HL-60 (cell line): ENCODE data around the gene ZNF655.
A peak's percentile ranks its signal among the peaks of the same experiment; 100 is the strongest.
"Not testable (repeated sequence)": the region's sequence is repeated elsewhere in the genome, so short reads cannot be mapped to it uniquely, and the experiment has no call there.

ENCODE experiments used
- DNase-seq, 2 experiments: peaks; one replicate each; pipeline ENCODE4 v3.0.0-alpha.2; 2010 to 2020; ENCODE audit warnings: low read depth in 1 of 2, low spot score in 1 of 2
- H3K27ac ChIP-seq: fragments of 250-450 bp; sonication (Bioruptor Pico); replicated peaks from 2 replicates; pipeline ENCODE4 v1.5.1; 2020; ENCODE audit warnings: mild to moderate bottlenecking, moderate library complexity
- H3K27me3 ChIP-seq: fragments of 250-450 bp; sonication (Bioruptor Pico); 2 replicates; pipeline ENCODE4 v1.5.1; 2021; ENCODE audit warnings: mild to moderate bottlenecking, moderate library complexity; ENCODE audit not compliant: insufficient read depth, poor library complexity, severe bottlenecking
- H3K4me3 ChIP-seq: replicated peaks from 2 replicates; pipeline ENCODE4 v1.5.1; 2011; ENCODE audit warnings: mild to moderate bottlenecking, control low read depth, low read length; ENCODE audit not compliant: insufficient read depth
- CTCF ChIP-seq: IDR thresholded peaks from one replicate; pipeline ENCODE4 v1.5.1; 2011; ENCODE audit warnings: low read length, control low read depth, inconsistent platforms; ENCODE audit not compliant: insufficient read depth
- GABPA ChIP-seq: IDR thresholded peaks from 2 replicates; pipeline ENCODE4 v1.6.1; 2012; ENCODE audit warnings: low read depth
- POLR2AphosphoS5 ChIP-seq: IDR thresholded peaks from 2 replicates; pipeline ENCODE4 v1.6.1; 2012; ENCODE audit warnings: low read depth
- REST ChIP-seq: IDR thresholded peaks from 2 replicates; pipeline ENCODE4 v1.6.1; 2012; ENCODE audit warnings: low read depth; ENCODE audit not compliant: insufficient replicate concordance
- SPI1 ChIP-seq: IDR thresholded peaks from 2 replicates; pipeline ENCODE4 v1.6.1; 2012; ENCODE audit warnings: low read depth, mild to moderate bottlenecking, borderline replicate concordance

The ZNF655 gene

GRCh38 chr7:99543081-99543671 is 15.3 kb upstream of the ZNF655 start:
- no peaks in the 10 kb centered on the region for H3K27me3 ChIP-seq
- no peak for TF ChIP-seq REST
- no peak for TF ChIP-seq GABPA
- TF ChIP-seq POLR2AphosphoS5: no peak
- TF ChIP-seq CTCF: no peak
- no peak for TF ChIP-seq SPI1
- H3K4me3 ChIP-seq: no peak overlapping the region
- no peak overlapping the region for H3K27ac ChIP-seq
- no peak for DNase-seq

GRCh38 chr7:99543916-99544315 is 14.5 kb upstream of the ZNF655 start:
- TF ChIP-seq POLR2AphosphoS5: no peak
- no peak for TF ChIP-seq REST
- TF ChIP-seq CTCF: no peak
- TF ChIP-seq GABPA: no peak
- no peak for TF ChIP-seq SPI1
- Histone ChIP-seq H3K4me3 (no peak overlapping the region), H3K27ac (no peak overlapping the region), H3K27me3 (no peaks in the 10 kb centered on the region)
- DNase-seq: no peak

GRCh38 chr7:99545308-99545707 is 13.1 kb upstream of the ZNF655 start:
- H3K27ac ChIP-seq, H3K4me3 ChIP-seq, DNase-seq, H3K27me3 ChIP-seq: not testable (repeated sequence)

GRCh38 chr7:99549545-99549944 is 8.9 kb upstream of the ZNF655 start:
- H3K4me3 ChIP-seq, H3K27me3 ChIP-seq, H3K27ac ChIP-seq, DNase-seq: not testable (repeated sequence)

GRCh38 chr7:99551334-99551733 is 7.1 kb upstream of the ZNF655 start:
- DNase-seq: no peak
- no peaks in the 10 kb centered on the region for H3K27me3 ChIP-seq
- H3K4me3 ChIP-seq: peak overlapping the region; percentile 63
- no peak for TF ChIP-seq REST
- no peak for TF ChIP-seq POLR2AphosphoS5
- no peak for TF ChIP-seq SPI1
- no peak for TF ChIP-seq GABPA
- TF ChIP-seq CTCF: no peak
- H3K27ac ChIP-seq: peak overlapping the region; percentile 76
